Measurements from ENCODE around the gene MPRIP. TPM values are rescaled to one million over a fixed set of nuclear protein-coding genes. Genes with fewer than 3 reads are reported as not detected.

Gene MPRIP
- total RNA-seq, 1 experiment from 2014 or later, result 73.9 TPM

GRCh38 chr17:17167356-17167755 lies 125.1 kb downstream of the MPRIP start:
- peaks cover 14% of the 10 kb centered on the region for H3K36me3 ChIP-seq (replicated peaks; ENCODE audit: control insufficient read depth, insufficient read depth, low read length)
- DNase-seq, result no peak
- no peaks in the 10 kb centered on the region for H3K27me3 ChIP-seq (ENCODE audit: control insufficient read depth, insufficient read depth, low read length)
- H3K4me3 ChIP-seq (ENCODE audit: insufficient read depth, low read depth, low read length), result no peak overlapping the region

- Histone ChIP-seq H3K27me3 (ENCODE audit: control insufficient read depth, insufficient read depth, low read length) (no peaks in the 10 kb centered on the region), H3K36me3 (replicated peaks; ENCODE audit: control insufficient read depth, insufficient read depth, low read length) (peaks cover 14% of the 10 kb centered on the region), H3K4me3 (ENCODE audit: insufficient read depth, low read depth, low read length) (no peak overlapping the region)
- peak; percentile 75 for DNase-seq
Observed at GRCh38 chr17:17167986-17168385, 125.7 kb downstream of the MPRIP start.

GRCh38 chr17:17168401-17168800 lies 126.1 kb downstream of the MPRIP start:
- DNase-seq, result peak; percentile 64
- Histone ChIP-seq H3K4me3 (ENCODE audit: insufficient read depth, low read depth, low read length) (no peak overlapping the region), H3K36me3 (replicated peaks; ENCODE audit: control insufficient read depth, insufficient read depth, low read length) (peaks cover 14% of the 10 kb centered on the region), H3K27me3 (ENCODE audit: control insufficient read depth, insufficient read depth, low read length) (no peaks in the 10 kb centered on the region)

GRCh38 chr17:17169396-17169795 lies 127.1 kb downstream of the MPRIP start:
- H3K27me3 ChIP-seq (ENCODE audit: control insufficient read depth, insufficient read depth, low read length), result no peaks in the 10 kb centered on the region
- DNase-seq, result no peak
- H3K4me3 ChIP-seq (ENCODE audit: insufficient read depth, low read depth, low read length), result no peak overlapping the region
- H3K36me3 ChIP-seq (replicated peaks; ENCODE audit: control insufficient read depth, insufficient read depth, low read length), result peaks cover 16% of the 10 kb centered on the region

GRCh38 chr17:17170346-17170985 lies 128.2 kb downstream of the MPRIP start:
- H3K4me3 ChIP-seq (ENCODE audit: insufficient read depth, low read depth, low read length), result no peak overlapping the region
- H3K36me3 ChIP-seq (replicated peaks; ENCODE audit: control insufficient read depth, insufficient read depth, low read length), result peaks cover 11% of the 10 kb centered on the region
- no peaks in the 10 kb centered on the region for H3K27me3 ChIP-seq (ENCODE audit: control insufficient read depth, insufficient read depth, low read length)
- DNase-seq, result no peak

- peaks cover 13% of the 10 kb centered on the region for H3K36me3 ChIP-seq (replicated peaks; ENCODE audit: control insufficient read depth, insufficient read depth, low read length)
- no peak overlapping the region for H3K4me3 ChIP-seq (ENCODE audit: insufficient read depth, low read depth, low read length)
- DNase-seq, result no peak
- H3K27me3 ChIP-seq (ENCODE audit: control insufficient read depth, insufficient read depth, low read length), result no peaks in the 10 kb centered on the region
Observed at GRCh38 chr17:17171186-17171585, 128.9 kb downstream of the MPRIP start.

- H3K4me3 ChIP-seq (ENCODE audit: insufficient read depth, low read depth, low read length), result no peak overlapping the region
- peak; percentile 65 for DNase-seq
- H3K27me3 ChIP-seq (ENCODE audit: control insufficient read depth, insufficient read depth, low read length), result no peaks in the 10 kb centered on the region
- H3K36me3 ChIP-seq (replicated peaks; ENCODE audit: control insufficient read depth, insufficient read depth, low read length), result peaks cover 16% of the 10 kb centered on the region
Observed at GRCh38 chr17:17172001-17172939, 130.0 kb downstream of the MPRIP start.

- H3K4me3 ChIP-seq (ENCODE audit: insufficient read depth, low read depth, low read length), result no peak overlapping the region
- H3K36me3 ChIP-seq (replicated peaks; ENCODE audit: control insufficient read depth, insufficient read depth, low read length), result peaks cover 18% of the 10 kb centered on the region
Observed at GRCh38 chr17:17172990-17173389, 130.7 kb downstream of the MPRIP start.

GRCh38 chr17:17173921-17174320 lies 131.7 kb downstream of the MPRIP start:
- no peak for DNase-seq
- no peak overlapping the region for H3K4me3 ChIP-seq (ENCODE audit: insufficient read depth, low read depth, low read length)
- no peaks in the 10 kb centered on the region for H3K27me3 ChIP-seq (ENCODE audit: control insufficient read depth, insufficient read depth, low read length)
- H3K36me3 ChIP-seq (replicated peaks; ENCODE audit: control insufficient read depth, insufficient read depth, low read length), result peaks cover 18% of the 10 kb centered on the region

More at GRCh38 chr17:17172990-17173389, 130.7 kb downstream of the MPRIP start:
- DNase-seq, result no peak
- no peaks in the 10 kb centered on the region for H3K27me3 ChIP-seq (ENCODE audit: control insufficient read depth, insufficient read depth, low read length)

GRCh38 chr17:17175340-17175739 lies 133.1 kb downstream of the MPRIP start:
- peaks cover 23% of the 10 kb centered on the region for H3K36me3 ChIP-seq (replicated peaks; ENCODE audit: control insufficient read depth, insufficient read depth, low read length)
- DNase-seq, result no peak
- H3K27me3 ChIP-seq (ENCODE audit: control insufficient read depth, insufficient read depth, low read length), result no peaks in the 10 kb centered on the region
- H3K4me3 ChIP-seq (ENCODE audit: insufficient read depth, low read depth, low read length), result no peak overlapping the region

- Histone ChIP-seq H3K27me3 (ENCODE audit: control insufficient read depth, insufficient read depth, low read length) (no peaks in the 10 kb centered on the region), H3K4me3 (ENCODE audit: insufficient read depth, low read depth, low read length) (no peak overlapping the region), H3K36me3 (replicated peaks; ENCODE audit: control insufficient read depth, insufficient read depth, low read length) (peaks cover 27% of the 10 kb centered on the region)
- DNase-seq, result no peak
Observed at GRCh38 chr17:17175917-17176316, 133.7 kb downstream of the MPRIP start.

- H3K27me3 ChIP-seq (ENCODE audit: control insufficient read depth, insufficient read depth, low read length), result no peaks in the 10 kb centered on the region
- H3K4me3 ChIP-seq (ENCODE audit: insufficient read depth, low read depth, low read length), result no peak overlapping the region
- H3K36me3 ChIP-seq (replicated peaks; ENCODE audit: control insufficient read depth, insufficient read depth, low read length), result peaks cover 28% of the 10 kb centered on the region
- DNase-seq, result no peak
Observed at GRCh38 chr17:17176341-17176740, 134.1 kb downstream of the MPRIP start.

GRCh38 chr17:17177176-17177575 lies 134.9 kb downstream of the MPRIP start:
- Histone ChIP-seq H3K27me3 (ENCODE audit: control insufficient read depth, insufficient read depth, low read length) (no peaks in the 10 kb centered on the region), H3K36me3 (replicated peaks; ENCODE audit: control insufficient read depth, insufficient read depth, low read length) (peaks cover 30% of the 10 kb centered on the region), H3K4me3 (ENCODE audit: insufficient read depth, low read depth, low read length) (no peak overlapping the region)
- DNase-seq, result no peak

- peaks cover 31% of the 10 kb centered on the region for H3K36me3 ChIP-seq (replicated peaks; ENCODE audit: control insufficient read depth, insufficient read depth, low read length)
- H3K27me3 ChIP-seq (ENCODE audit: control insufficient read depth, insufficient read depth, low read length), result no peaks in the 10 kb centered on the region
- H3K4me3 ChIP-seq (ENCODE audit: insufficient read depth, low read depth, low read length), result no peak overlapping the region
- DNase-seq, result no peak
Observed at GRCh38 chr17:17179371-17179827, 137.1 kb downstream of the MPRIP start.

GRCh38 chr17:17180141-17180603 lies 137.9 kb downstream of the MPRIP start:
- H3K4me3 ChIP-seq (ENCODE audit: insufficient read depth, low read depth, low read length), result no peak overlapping the region
- DNase-seq, result no peak
- peaks cover 31% of the 10 kb centered on the region for H3K36me3 ChIP-seq (replicated peaks; ENCODE audit: control insufficient read depth, insufficient read depth, low read length)
- H3K27me3 ChIP-seq (ENCODE audit: control insufficient read depth, insufficient read depth, low read length), result no peaks in the 10 kb centered on the region
